ENCODE data around the gene ANKS1A. TPM values are rescaled to one million over a fixed set of nuclear protein-coding genes. Genes with fewer than 3 reads are reported as not detected.

The ANKS1A gene
- total and polyA plus RNA-seq, 4 experiments from 2014 or later, result 1.2 to 15.6 (median 9.4) TPM

GRCh38 chr6:35040398-35040797 is 151.3 kb downstream of the ANKS1A start:
- Histone ChIP-seq H3K4me3 (ENCODE audit: low read length in 2 of 2) (no peak overlapping the region), H3K36me3 (ENCODE audit: insufficient read depth, low read length) (no peaks in the 10 kb centered on the region), H3K4me1 (ENCODE audit: insufficient read depth, low read length) (no peaks in the 10 kb centered on the region), H3K27me3 (ENCODE audit: insufficient read depth, low read length) (no peaks in the 10 kb centered on the region), H3K9me3 (ENCODE audit: control insufficient read depth in 1 of 2, low read length in 2 of 2) (no peaks in the 10 kb centered on the region), H3K27ac (ENCODE audit: low read depth, low read length) (no peak overlapping the region)
- Mint-ChIP-seq H3K4me3 (no peak overlapping the region), H3K27ac (no peak overlapping the region), H3K27me3 (no peaks in the 10 kb centered on the region), H3K36me3 (peaks cover 14 to 27% of the 10 kb centered on the region in 2 donors), H3K4me1 (no peaks in the 10 kb centered on the region), H3K9me3 (no peaks in the 10 kb centered on the region)
- ChIA-PET POLR2A (ENCODE audit: partially characterized antibody) (interaction anchor here (0.5 kb wide), 1 partner anchor 713 kb away, joined by 3 read pairs; no protein-coding TSS in a partner anchor), CTCF (ENCODE audit: partially characterized antibody) (interaction anchor here (1.1 kb wide), 1 partner anchor 14 kb away, joined by 3 read pairs; no protein-coding TSS in a partner anchor)
- intact Hi-C loops (cut with micrococcal nuclease), result no loop called here
- no peak for DNase-seq

GRCh38 chr6:35041086-35041861 is 152.2 kb downstream of the ANKS1A start:
- ChIA-PET CTCF (ENCODE audit: partially characterized antibody) (no interaction called here), POLR2A (ENCODE audit: partially characterized antibody) (no interaction called here)
- no peaks in the 10 kb centered on the region for H3K27me3 Mint-ChIP-seq
- no peaks in the 10 kb centered on the region for H3K36me3 ChIP-seq (ENCODE audit: insufficient read depth, low read length)
- H3K4me1 Mint-ChIP-seq, result peaks cover 0 to 1% (median 0%) of the 10 kb centered on the region in 4 donors
- H3K27ac ChIP-seq (ENCODE audit: low read depth, low read length), result no peak overlapping the region
- H3K4me1 ChIP-seq (ENCODE audit: insufficient read depth, low read length), result no peaks in the 10 kb centered on the region
- H3K9me3 Mint-ChIP-seq, result no peaks in the 10 kb centered on the region
- H3K4me3 ChIP-seq (ENCODE audit: low read length in 2 of 2), result no peak overlapping the region
- H3K36me3 Mint-ChIP-seq, result peaks cover 10 to 27% of the 10 kb centered on the region in 2 donors
- H3K4me3 Mint-ChIP-seq, result no peak overlapping the region
- H3K27me3 ChIP-seq (ENCODE audit: insufficient read depth, low read length), result no peaks in the 10 kb centered on the region
- intact Hi-C loops (cut with micrococcal nuclease), result no loop called here
- H3K9me3 ChIP-seq (ENCODE audit: control insufficient read depth in 1 of 2, low read length in 2 of 2), result no peaks in the 10 kb centered on the region
- no peak for DNase-seq
- H3K27ac Mint-ChIP-seq, result peak overlapping the region in 1 of 7 donors; percentile 42

- Mint-ChIP-seq H3K27ac (no peak overlapping the region), H3K4me1 (peaks cover 4 to 9% (median 7%) of the 10 kb centered on the region in 4 donors), H3K4me3 (no peak overlapping the region), H3K27me3 (no peaks in the 10 kb centered on the region), H3K9me3 (no peaks in the 10 kb centered on the region), H3K36me3 (peaks cover 10 to 22% of the 10 kb centered on the region in 2 donors)
- DNase-seq, result no peak
- H3K36me3 ChIP-seq (ENCODE audit: insufficient read depth, low read length), result no peaks in the 10 kb centered on the region
- H3K9me3 ChIP-seq (ENCODE audit: control insufficient read depth in 1 of 2, low read length in 2 of 2), result no peaks in the 10 kb centered on the region
- no peak overlapping the region for H3K4me3 ChIP-seq (ENCODE audit: low read length in 2 of 2)
- H3K27me3 ChIP-seq (ENCODE audit: insufficient read depth, low read length), result no peaks in the 10 kb centered on the region
- POLR2A ChIA-PET (ENCODE audit: partially characterized antibody), result no interaction called here
- CTCF ChIA-PET (ENCODE audit: partially characterized antibody), result no interaction called here
- H3K27ac ChIP-seq (ENCODE audit: low read depth, low read length), result no peak overlapping the region
- H3K4me1 ChIP-seq (ENCODE audit: insufficient read depth, low read length), result peaks cover under 1% of the 10 kb centered on the region
- intact Hi-C loops (cut with micrococcal nuclease), result no loop called here
Observed at GRCh38 chr6:35042031-35042815, 153.2 kb downstream of the ANKS1A start.

- peaks cover 9 to 15% of the 10 kb centered on the region in 2 donors for H3K36me3 Mint-ChIP-seq
- intact Hi-C loops (cut with micrococcal nuclease), result no loop called here
- Histone ChIP-seq H3K4me1 (ENCODE audit: insufficient read depth, low read length) (peaks cover 14% of the 10 kb centered on the region), H3K27ac (ENCODE audit: low read depth, low read length) (no peak overlapping the region), H3K27me3 (ENCODE audit: insufficient read depth, low read length) (no peaks in the 10 kb centered on the region), H3K36me3 (ENCODE audit: insufficient read depth, low read length) (no peaks in the 10 kb centered on the region), H3K9me3 (ENCODE audit: control insufficient read depth in 1 of 2, low read length in 2 of 2) (no peaks in the 10 kb centered on the region), H3K4me3 (ENCODE audit: low read length in 2 of 2) (no peak overlapping the region)
- no peak for DNase-seq
- CTCF ChIA-PET (ENCODE audit: partially characterized antibody), result no interaction called here
- POLR2A ChIA-PET (ENCODE audit: partially characterized antibody), result no interaction called here
- no peak overlapping the region for H3K27ac Mint-ChIP-seq
- no peak overlapping the region for H3K4me3 Mint-ChIP-seq
- no peaks in the 10 kb centered on the region for H3K9me3 Mint-ChIP-seq
- H3K4me1 Mint-ChIP-seq, result peaks cover 10 to 18% (median 12%) of the 10 kb centered on the region in 4 donors
- no peaks in the 10 kb centered on the region for H3K27me3 Mint-ChIP-seq
Observed at GRCh38 chr6:35043381-35044130, 154.5 kb downstream of the ANKS1A start.

- no peaks in the 10 kb centered on the region for H3K9me3 ChIP-seq (ENCODE audit: control insufficient read depth in 1 of 2, low read length in 2 of 2)
- Mint-ChIP-seq H3K36me3 (peaks cover 9 to 15% of the 10 kb centered on the region in 2 donors), H3K27ac (peak overlapping the region in 1 of 7 donors; percentile 17), H3K9me3 (no peaks in the 10 kb centered on the region), H3K4me3 (no peak overlapping the region), H3K27me3 (no peaks in the 10 kb centered on the region), H3K4me1 (peaks cover 10 to 18% (median 12%) of the 10 kb centered on the region in 4 donors)
- ChIA-PET CTCF (ENCODE audit: partially characterized antibody) (no interaction called here), POLR2A (ENCODE audit: partially characterized antibody) (no interaction called here)
- no peak for DNase-seq
- H3K27ac ChIP-seq (ENCODE audit: low read depth, low read length), result no peak overlapping the region
- peaks cover 18% of the 10 kb centered on the region for H3K4me1 ChIP-seq (ENCODE audit: insufficient read depth, low read length)
- H3K36me3 ChIP-seq (ENCODE audit: insufficient read depth, low read length), result no peaks in the 10 kb centered on the region
- H3K4me3 ChIP-seq (ENCODE audit: low read length in 2 of 2), result no peak overlapping the region
- intact Hi-C loops (cut with micrococcal nuclease), result no loop called here
- H3K27me3 ChIP-seq (ENCODE audit: insufficient read depth, low read length), result no peaks in the 10 kb centered on the region
Observed at GRCh38 chr6:35044145-35044745, 155.2 kb downstream of the ANKS1A start.

- CTCF ChIA-PET (ENCODE audit: partially characterized antibody), result no interaction called here
- H3K4me3 Mint-ChIP-seq, result no peak overlapping the region
- peaks cover 7 to 15% of the 10 kb centered on the region in 2 donors for H3K36me3 Mint-ChIP-seq
- intact Hi-C loops (cut with micrococcal nuclease), result no loop called here
- POLR2A ChIA-PET (ENCODE audit: partially characterized antibody), result no interaction called here
- Histone ChIP-seq H3K27me3 (ENCODE audit: insufficient read depth, low read length) (no peaks in the 10 kb centered on the region), H3K4me3 (ENCODE audit: low read length in 2 of 2) (no peak overlapping the region), H3K9me3 (ENCODE audit: control insufficient read depth in 1 of 2, low read length in 2 of 2) (no peaks in the 10 kb centered on the region), H3K27ac (ENCODE audit: low read depth, low read length) (no peak overlapping the region), H3K4me1 (ENCODE audit: insufficient read depth, low read length) (peaks cover 18% of the 10 kb centered on the region), H3K36me3 (ENCODE audit: insufficient read depth, low read length) (no peaks in the 10 kb centered on the region)
- no peak for DNase-seq
- H3K9me3 Mint-ChIP-seq, result no peaks in the 10 kb centered on the region
- peaks cover 10 to 18% (median 12%) of the 10 kb centered on the region in 4 donors for H3K4me1 Mint-ChIP-seq
- no peaks in the 10 kb centered on the region for H3K27me3 Mint-ChIP-seq
- peak overlapping the region in 1 of 7 donors; percentile 17 for H3K27ac Mint-ChIP-seq
Observed at GRCh38 chr6:35044761-35045421, 155.8 kb downstream of the ANKS1A start.

Data from CD4-positive, alpha-beta memory T cell (primary cell).